ENCODE results near the gene WDR17.
"Not testable (repeated sequence)": the region's sequence is repeated elsewhere in the genome, so short reads cannot be mapped to it uniquely, and the experiment has no call there.

The WDR17 gene

GRCh38 chr4:176210101-176210500, 144.5 kb downstream of the WDR17 start:
- H3K4me1 ChIP-seq (ENCODE audit: control insufficient read depth in 2 of 2, insufficient read depth in 1 of 2, low read depth in 1 of 2, low read length in 2 of 2) = peaks cover 3 to 6% of the 10 kb centered on the region in 2 donors
- H2BK12ac ChIP-seq (ENCODE audit: low read length) = no peak overlapping the region
- H4K91ac ChIP-seq (ENCODE audit: low read depth, low read length, poor library complexity) = no peak overlapping the region
- H3K23ac ChIP-seq (ENCODE audit: low read depth, low read length, poor library complexity) = no peak overlapping the region
- no peaks in the 10 kb centered on the region for H3K79me1 ChIP-seq (ENCODE audit: low read depth, low read length)
- no peak overlapping the region for H3K4me2 ChIP-seq (ENCODE audit: insufficient read depth, low read length, poor library complexity, severe bottlenecking)
- H3K9ac ChIP-seq (ENCODE audit: low read depth, low read length, poor library complexity) = no peak overlapping the region
- H3K14ac ChIP-seq (ENCODE audit: low read length) = no peak overlapping the region
- H3K18ac ChIP-seq (ENCODE audit: low read length) = no peak overlapping the region
- H2AFZ ChIP-seq (ENCODE audit: low read length) = no peak overlapping the region
- H3K9me3 ChIP-seq (replicated peaks in 1 of 2; ENCODE audit: control insufficient read depth in 2 of 2, insufficient read depth in 1 of 2, low read depth in 1 of 2, low read length in 2 of 2) = peaks cover 2 to 12% of the 10 kb centered on the region in 2 donors
- no peak overlapping the region for H4K8ac ChIP-seq (ENCODE audit: low read depth, low read length)
- H3K27ac ChIP-seq (replicated peaks; ENCODE audit: low read length) = no peak overlapping the region
- H2BK5ac ChIP-seq (ENCODE audit: low read length) = no peak overlapping the region
- H2BK120ac ChIP-seq (ENCODE audit: low read depth, low read length) = no peak overlapping the region
- WGBS, 2 donors (ENCODE audit: extremely low coverage in 2 of 2, insufficient read length in 2 of 2, insufficient replicate concordance in 1 of 2) = no CpG with 5 or more reads among the region's 3 CpGs
- H3K36me3 ChIP-seq (replicated peaks in 1 of 2; ENCODE audit: control insufficient read depth in 2 of 2, insufficient read depth in 2 of 2, low read length in 2 of 2) = no peaks in the 10 kb centered on the region
- H2AK5ac ChIP-seq (ENCODE audit: low read depth, low read length) = no peak overlapping the region
- no peak overlapping the region for H3K4ac ChIP-seq (ENCODE audit: low read length)
- DNase-seq (ENCODE audit: low spot score) = no peak
- no peaks in the 10 kb centered on the region for H3K27me3 ChIP-seq (ENCODE audit: control insufficient read depth in 3 of 3, insufficient read depth in 3 of 3, low read depth in 1 of 3, low read length in 3 of 3)
- H3K4me3 ChIP-seq (ENCODE audit: low read length in 2 of 2) = no peak overlapping the region
- no peak overlapping the region for H2BK15ac ChIP-seq (ENCODE audit: low read length)

- Histone ChIP-seq H2BK5ac (ENCODE audit: low read length) (no peak overlapping the region), H3K14ac (ENCODE audit: low read length) (no peak overlapping the region), H3K27ac (replicated peaks; ENCODE audit: low read length) (no peak overlapping the region), H2AFZ (ENCODE audit: low read length) (no peak overlapping the region), H2BK120ac (ENCODE audit: low read depth, low read length) (no peak overlapping the region), H3K27me3 (ENCODE audit: control insufficient read depth in 3 of 3, insufficient read depth in 3 of 3, low read depth in 1 of 3, low read length in 3 of 3) (no peaks in the 10 kb centered on the region), H2BK15ac (ENCODE audit: low read length) (no peak overlapping the region), H3K36me3 (replicated peaks in 1 of 2; ENCODE audit: control insufficient read depth in 2 of 2, insufficient read depth in 2 of 2, low read length in 2 of 2) (no peaks in the 10 kb centered on the region), H2AK5ac (ENCODE audit: low read depth, low read length) (no peak overlapping the region), H3K18ac (ENCODE audit: low read length) (no peak overlapping the region), H2BK12ac (ENCODE audit: low read length) (no peak overlapping the region), H3K4me1 (ENCODE audit: control insufficient read depth in 2 of 2, insufficient read depth in 1 of 2, low read depth in 1 of 2, low read length in 2 of 2) (no peaks in the 10 kb centered on the region), H4K91ac (ENCODE audit: low read depth, low read length, poor library complexity) (no peak overlapping the region), H3K23ac (ENCODE audit: low read depth, low read length, poor library complexity) (no peak overlapping the region), H3K9me3 (replicated peaks in 1 of 2; ENCODE audit: control insufficient read depth in 2 of 2, insufficient read depth in 1 of 2, low read depth in 1 of 2, low read length in 2 of 2) (peaks cover 2 to 12% of the 10 kb centered on the region in 2 donors), H4K8ac (ENCODE audit: low read depth, low read length) (no peak overlapping the region), H3K79me1 (ENCODE audit: low read depth, low read length) (no peaks in the 10 kb centered on the region), H3K9ac (ENCODE audit: low read depth, low read length, poor library complexity) (no peak overlapping the region), H3K4me3 (ENCODE audit: low read length in 2 of 2) (no peak overlapping the region), H3K4me2 (ENCODE audit: insufficient read depth, low read length, poor library complexity, severe bottlenecking) (no peak overlapping the region), H3K4ac (ENCODE audit: low read length) (no peak overlapping the region)
- DNase-seq (ENCODE audit: low spot score) = no peak
- 100% methylated on average over 1 to 2 of the region's 7 CpGs for WGBS, 2 donors (ENCODE audit: extremely low coverage in 2 of 2, insufficient read length in 2 of 2, insufficient replicate concordance in 1 of 2)
Measured at GRCh38 chr4:176210579-176211296, 145.1 kb downstream of the WDR17 start.

GRCh38 chr4:176212351-176212750, 146.7 kb downstream of the WDR17 start:
- H3K4ac ChIP-seq (ENCODE audit: low read length); H3K9me3 ChIP-seq (replicated peaks in 1 of 2; ENCODE audit: control insufficient read depth in 2 of 2, insufficient read depth in 1 of 2, low read depth in 1 of 2, low read length in 2 of 2); DNase-seq (ENCODE audit: low spot score); H3K4me2 ChIP-seq (ENCODE audit: insufficient read depth, low read length, poor library complexity, severe bottlenecking); H3K36me3 ChIP-seq (replicated peaks in 1 of 2; ENCODE audit: control insufficient read depth in 2 of 2, insufficient read depth in 2 of 2, low read length in 2 of 2); H2BK12ac ChIP-seq (ENCODE audit: low read length); H2BK15ac ChIP-seq (ENCODE audit: low read length); H4K91ac ChIP-seq (ENCODE audit: low read depth, low read length, poor library complexity); H3K27me3 ChIP-seq (ENCODE audit: control insufficient read depth in 3 of 3, insufficient read depth in 3 of 3, low read depth in 1 of 3, low read length in 3 of 3); H3K4me3 ChIP-seq (ENCODE audit: low read length in 2 of 2); H3K9ac ChIP-seq (ENCODE audit: low read depth, low read length, poor library complexity); H2AK5ac ChIP-seq (ENCODE audit: low read depth, low read length); H4K8ac ChIP-seq (ENCODE audit: low read depth, low read length); H3K18ac ChIP-seq (ENCODE audit: low read length); H3K14ac ChIP-seq (ENCODE audit: low read length); H3K79me1 ChIP-seq (ENCODE audit: low read depth, low read length); H2BK5ac ChIP-seq (ENCODE audit: low read length); H2AFZ ChIP-seq (ENCODE audit: low read length); H3K27ac ChIP-seq (replicated peaks; ENCODE audit: low read length); H3K23ac ChIP-seq (ENCODE audit: low read depth, low read length, poor library complexity); H3K4me1 ChIP-seq (ENCODE audit: control insufficient read depth in 2 of 2, insufficient read depth in 1 of 2, low read depth in 1 of 2, low read length in 2 of 2); H2BK120ac ChIP-seq (ENCODE audit: low read depth, low read length): not testable (repeated sequence)
- no CpG with 5 or more reads among the region's 3 CpGs for WGBS, 2 donors (ENCODE audit: extremely low coverage in 2 of 2, insufficient read length in 2 of 2, insufficient replicate concordance in 1 of 2)

GRCh38 chr4:176217510-176217909, 151.9 kb downstream of the WDR17 start:
- H2AFZ ChIP-seq (ENCODE audit: low read length) = no peak overlapping the region
- H3K79me1 ChIP-seq (ENCODE audit: low read depth, low read length) = no peaks in the 10 kb centered on the region
- no peak overlapping the region for H3K9ac ChIP-seq (ENCODE audit: low read depth, low read length, poor library complexity)
- no peak overlapping the region for H3K4me2 ChIP-seq (ENCODE audit: insufficient read depth, low read length, poor library complexity, severe bottlenecking)
- H3K23ac ChIP-seq (ENCODE audit: low read depth, low read length, poor library complexity) = no peak overlapping the region
- no peaks in the 10 kb centered on the region for H3K4me1 ChIP-seq (ENCODE audit: control insufficient read depth in 2 of 2, insufficient read depth in 1 of 2, low read depth in 1 of 2, low read length in 2 of 2)
- H2AK5ac ChIP-seq (ENCODE audit: low read depth, low read length) = no peak overlapping the region
- no peak overlapping the region for H3K14ac ChIP-seq (ENCODE audit: low read length)
- no peaks in the 10 kb centered on the region for H3K27me3 ChIP-seq (ENCODE audit: control insufficient read depth in 3 of 3, insufficient read depth in 3 of 3, low read depth in 1 of 3, low read length in 3 of 3)
- no peak overlapping the region for H3K4me3 ChIP-seq (ENCODE audit: low read length in 2 of 2)
- no peak overlapping the region for H4K91ac ChIP-seq (ENCODE audit: low read depth, low read length, poor library complexity)
- H3K18ac ChIP-seq (ENCODE audit: low read length) = no peak overlapping the region
- no peak overlapping the region for H4K8ac ChIP-seq (ENCODE audit: low read depth, low read length)
- DNase-seq (ENCODE audit: low spot score) = no peak
- H3K9me3 ChIP-seq (replicated peaks in 1 of 2; ENCODE audit: control insufficient read depth in 2 of 2, insufficient read depth in 1 of 2, low read depth in 1 of 2, low read length in 2 of 2) = no peaks in the 10 kb centered on the region
- H3K27ac ChIP-seq (replicated peaks; ENCODE audit: low read length) = no peak overlapping the region
- H2BK120ac ChIP-seq (ENCODE audit: low read depth, low read length) = no peak overlapping the region
- H2BK5ac ChIP-seq (ENCODE audit: low read length) = no peak overlapping the region
- no peak overlapping the region for H2BK12ac ChIP-seq (ENCODE audit: low read length)
- WGBS, 2 donors (ENCODE audit: extremely low coverage in 2 of 2, insufficient read length in 2 of 2, insufficient replicate concordance in 1 of 2) = no CpG with 5 or more reads among the region's 2 CpGs
- H2BK15ac ChIP-seq (ENCODE audit: low read length) = no peak overlapping the region
- no peak overlapping the region for H3K4ac ChIP-seq (ENCODE audit: low read length)
- H3K36me3 ChIP-seq (replicated peaks in 1 of 2; ENCODE audit: control insufficient read depth in 2 of 2, insufficient read depth in 2 of 2, low read length in 2 of 2) = no peaks in the 10 kb centered on the region
